HEK293 (cell line): ENCODE measurements around the gene LRPPRC.

Experiments used
- FEZF1 ChIP-seq: fragments of 450-650 bp; formaldehyde crosslinking; IDR thresholded peaks from 2 replicates; pipeline ENCODE4 v1.5.1; 2016; ENCODE audit warnings: missing biosample characterization, missing genetic modification characterization
- GLI4 ChIP-seq: fragments of 450-650 bp; formaldehyde crosslinking; IDR thresholded peaks from 2 replicates; pipeline ENCODE4 v1.5.1; 2016; ENCODE audit warnings: missing biosample characterization, missing genetic modification characterization
- GLIS1 ChIP-seq: fragments of 450-650 bp; formaldehyde crosslinking; IDR thresholded peaks from 2 replicates; pipeline ENCODE4 v1.5.1; 2016; ENCODE audit warnings: missing biosample characterization, missing genetic modification characterization
- MZF1 ChIP-seq: fragments of 450-650 bp; formaldehyde crosslinking; IDR thresholded peaks from 2 replicates; pipeline ENCODE4 v1.5.1; 2017; ENCODE audit warnings: missing biosample characterization, missing genetic modification characterization, borderline replicate concordance
- SCRT1 ChIP-seq: fragments of 450-650 bp; formaldehyde crosslinking; IDR thresholded peaks from 2 replicates; pipeline ENCODE4 v1.5.1; 2016; ENCODE audit warnings: missing biosample characterization, missing genetic modification characterization, borderline replicate concordance
- SETDB1 ChIP-seq: IDR thresholded peaks from one replicate; pipeline ENCODE4 v1.6.1; 2017; ENCODE audit warnings: mild to moderate bottlenecking, low read length, moderate library complexity, mixed read lengths; ENCODE audit not compliant: insufficient read length
- SP2 ChIP-seq: fragments of 450-650 bp; formaldehyde crosslinking; IDR thresholded peaks from 2 replicates; pipeline ENCODE4 v1.5.1; 2016; ENCODE audit warnings: missing biosample characterization, missing genetic modification characterization
- ZBTB44 ChIP-seq: fragments of 450-650 bp; IDR thresholded peaks from 2 replicates; pipeline ENCODE4 v1.5.1; 2018; ENCODE audit warnings: missing biosample characterization, mild to moderate bottlenecking, missing genetic modification characterization
- ZFHX2 ChIP-seq: fragments of 450-650 bp; formaldehyde crosslinking; conservative IDR thresholded peaks from 2 replicates; pipeline ENCODE4 v1.5.1; 2016; ENCODE audit warnings: missing biosample characterization, missing genetic modification characterization
- ZIC2 ChIP-seq: fragments of 450-650 bp; formaldehyde crosslinking; IDR thresholded peaks from 2 replicates; pipeline ENCODE4 v1.5.1; 2016; ENCODE audit warnings: missing biosample characterization, missing genetic modification characterization
- ZNF140 ChIP-seq: fragments of 450-650 bp; formaldehyde crosslinking; IDR thresholded peaks from 2 replicates; pipeline ENCODE4 v1.5.1; 2016; ENCODE audit warnings: missing biosample characterization, missing genetic modification characterization
- ZNF175 ChIP-seq: fragments of 450-650 bp; formaldehyde crosslinking; IDR thresholded peaks from 2 replicates; pipeline ENCODE4 v1.5.1; 2016; ENCODE audit warnings: missing biosample characterization, missing genetic modification characterization
- ZNF311 ChIP-seq: fragments of 450-650 bp; formaldehyde crosslinking; IDR thresholded peaks from 2 replicates; pipeline ENCODE4 v1.5.1; 2017; ENCODE audit warnings: missing biosample characterization, missing genetic modification characterization, borderline replicate concordance
- ZNF48 ChIP-seq: fragments of 450-650 bp; formaldehyde crosslinking; IDR thresholded peaks from 2 replicates; pipeline ENCODE4 v1.5.1; 2016; ENCODE audit warnings: missing biosample characterization, missing genetic modification characterization
- ZNF510 ChIP-seq: fragments of 450-650 bp; formaldehyde crosslinking; IDR thresholded peaks from 2 replicates; pipeline ENCODE4 v1.5.1; 2018; ENCODE audit warnings: mild to moderate bottlenecking, missing genetic modification characterization, missing biosample characterization; ENCODE audit not compliant: insufficient replicate concordance
- ZNF513 ChIP-seq: fragments of 450-650 bp; IDR thresholded peaks from 2 replicates; pipeline ENCODE4 v1.5.1; 2018; ENCODE audit warnings: missing biosample characterization, missing genetic modification characterization
- ZNF530 ChIP-seq: fragments of 450-650 bp; formaldehyde crosslinking; IDR thresholded peaks from 2 replicates; pipeline ENCODE4 v1.5.1; 2016; ENCODE audit warnings: low read depth, missing biosample characterization, missing genetic modification characterization
- ZNF560 ChIP-seq: fragments of 450-650 bp; formaldehyde crosslinking; IDR thresholded peaks from 2 replicates; pipeline ENCODE4 v1.5.1; 2017; ENCODE audit warnings: missing biosample characterization, missing genetic modification characterization, borderline replicate concordance
- ZNF621 ChIP-seq: fragments of 450-650 bp; formaldehyde crosslinking; IDR thresholded peaks from 2 replicates; pipeline ENCODE4 v1.5.1; 2017; ENCODE audit warnings: missing biosample characterization, missing genetic modification characterization
- ZNF707 ChIP-seq: fragments of 450-650 bp; formaldehyde crosslinking; IDR thresholded peaks from 2 replicates; pipeline ENCODE4 v1.5.1; 2016; ENCODE audit warnings: missing biosample characterization, missing genetic modification characterization
- ZNF776 ChIP-seq: fragments of 450-650 bp; formaldehyde crosslinking; IDR thresholded peaks from 2 replicates; pipeline ENCODE4 v1.5.0; 2017; ENCODE audit warnings: missing biosample characterization, missing genetic modification characterization, borderline replicate concordance
- ZSCAN4 ChIP-seq: fragments of 450-650 bp; formaldehyde crosslinking; IDR thresholded peaks from 2 replicates; pipeline ENCODE4 v1.5.1; 2017; ENCODE audit warnings: missing biosample characterization, missing genetic modification characterization
- TF ChIP-seq, protein P1 (sequence below): fragments of 450-650 bp; formaldehyde crosslinking; IDR thresholded peaks from 2 replicates; pipeline ENCODE4 v1.5.1; 2016; ENCODE audit warnings: missing biosample characterization, missing genetic modification characterization, low read depth
- TF ChIP-seq, protein P2 (sequence below): fragments of 450-650 bp; formaldehyde crosslinking; IDR thresholded peaks from 2 replicates; pipeline ENCODE4 v1.5.1; 2016; ENCODE audit warnings: missing biosample characterization, missing genetic modification characterization
- TF ChIP-seq, protein P3 (sequence below): fragments of 450-650 bp; formaldehyde crosslinking; IDR thresholded peaks from 2 replicates; pipeline ENCODE4 v1.5.1; 2017; ENCODE audit warnings: missing biosample characterization, missing genetic modification characterization
- TF ChIP-seq, protein P4 (sequence below): fragments of 450-650 bp; formaldehyde crosslinking; IDR thresholded peaks from 2 replicates; pipeline ENCODE4 v1.5.1; 2016; ENCODE audit warnings: missing biosample characterization, missing genetic modification characterization
- TF ChIP-seq, protein P5 (sequence below): fragments of 450-650 bp; formaldehyde crosslinking; IDR thresholded peaks from 2 replicates; pipeline ENCODE4 v1.5.1; 2016; ENCODE audit warnings: missing biosample characterization, missing genetic modification characterization

The LRPPRC gene

DNA sequence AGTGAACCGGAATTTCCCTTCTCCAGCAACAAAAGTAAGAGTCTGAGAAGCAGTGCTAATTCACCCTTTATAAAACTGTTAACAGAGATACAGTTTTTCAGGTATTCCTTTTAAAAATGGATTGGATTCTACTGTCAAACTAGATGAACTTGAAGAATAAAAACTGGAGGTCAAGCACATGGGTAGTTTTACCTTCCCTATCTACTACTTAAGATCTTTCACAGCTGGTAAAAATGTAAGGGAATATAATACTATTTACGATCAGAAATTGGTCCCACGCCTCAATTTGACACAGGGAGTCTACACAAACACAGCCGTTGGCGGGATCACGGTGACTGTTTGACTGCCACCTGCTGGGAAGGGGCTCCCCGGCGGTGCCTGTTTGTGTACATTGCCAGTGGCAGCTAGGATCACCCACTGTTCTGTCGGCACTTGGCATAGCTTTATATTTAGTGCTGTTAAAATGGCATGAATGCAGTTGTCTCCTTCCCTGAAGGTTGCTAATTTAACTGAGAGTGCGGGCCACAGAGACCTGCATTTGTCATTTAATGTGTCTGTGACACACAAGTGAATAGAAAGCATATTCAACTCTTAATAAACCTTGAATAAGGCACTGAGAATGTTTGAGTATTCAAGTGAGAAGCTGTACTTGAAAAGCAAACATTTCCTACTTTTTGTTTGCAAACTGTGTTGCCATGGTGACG, 97.5 kb downstream of the LRPPRC start (continued):
- TF ChIP-seq ZNF621 = no peak
- TF ChIP-seq ZNF707 (tag by site-specific recombination) = no peak
- TF ChIP-seq ZFHX2 (tag by site-specific recombination) = 0 out of 2 replicates have a peak, but pooled peaks have one; percentile 26
- TF ChIP-seq GLI4 (tag by site-specific recombination) = no peak
- no peak for TF ChIP-seq ZSCAN4 (tag by site-specific recombination)
- TF ChIP-seq ZNF513 (tag by site-specific recombination) = no peak
- peak; percentile 96 for TF ChIP-seq GLIS1 (tag by site-specific recombination)
- TF ChIP-seq, protein P1, sequence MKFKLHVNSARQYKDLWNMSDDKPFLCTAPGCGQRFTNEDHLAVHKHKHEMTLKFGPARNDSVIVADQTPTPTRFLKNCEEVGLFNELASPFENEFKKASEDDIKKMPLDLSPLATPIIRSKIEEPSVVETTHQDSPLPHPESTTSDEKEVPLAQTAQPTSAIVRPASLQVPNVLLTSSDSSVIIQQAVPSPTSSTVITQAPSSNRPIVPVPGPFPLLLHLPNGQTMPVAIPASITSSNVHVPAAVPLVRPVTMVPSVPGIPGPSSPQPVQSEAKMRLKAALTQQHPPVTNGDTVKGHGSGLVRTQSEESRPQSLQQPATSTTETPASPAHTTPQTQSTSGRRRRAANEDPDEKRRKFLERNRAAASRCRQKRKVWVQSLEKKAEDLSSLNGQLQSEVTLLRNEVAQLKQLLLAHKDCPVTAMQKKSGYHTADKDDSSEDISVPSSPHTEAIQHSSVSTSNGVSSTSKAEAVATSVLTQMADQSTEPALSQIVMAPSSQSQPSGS (tag by site-specific recombination) = no peak
- no peak for TF ChIP-seq ZNF48 (tag by site-specific recombination)
- TF ChIP-seq SCRT1 (tag by site-specific recombination) = no peak
- no peak for TF ChIP-seq ZNF311 (tag by site-specific recombination)
- TF ChIP-seq ZNF175 = no peak
- TF ChIP-seq, protein P2, sequence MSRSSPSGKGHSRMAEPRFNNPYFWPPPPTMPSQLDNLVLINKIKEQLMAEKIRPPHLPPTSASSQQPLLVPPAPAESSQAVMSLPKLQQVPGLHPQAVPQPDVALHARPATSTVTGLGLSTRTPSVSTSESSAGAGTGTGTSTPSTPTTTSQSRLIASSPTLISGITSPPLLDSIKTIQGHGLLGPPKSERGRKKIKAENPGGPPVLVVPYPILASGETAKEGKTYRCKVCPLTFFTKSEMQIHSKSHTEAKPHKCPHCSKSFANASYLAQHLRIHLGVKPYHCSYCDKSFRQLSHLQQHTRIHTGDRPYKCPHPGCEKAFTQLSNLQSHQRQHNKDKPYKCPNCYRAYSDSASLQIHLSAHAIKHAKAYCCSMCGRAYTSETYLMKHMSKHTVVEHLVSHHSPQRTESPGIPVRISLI = no peak
- peak; percentile 98 for TF ChIP-seq ZIC2
- no peak for TF ChIP-seq ZNF140
- TF ChIP-seq ZNF560 (tag by site-specific recombination) = no peak
- TF ChIP-seq, protein P3, sequence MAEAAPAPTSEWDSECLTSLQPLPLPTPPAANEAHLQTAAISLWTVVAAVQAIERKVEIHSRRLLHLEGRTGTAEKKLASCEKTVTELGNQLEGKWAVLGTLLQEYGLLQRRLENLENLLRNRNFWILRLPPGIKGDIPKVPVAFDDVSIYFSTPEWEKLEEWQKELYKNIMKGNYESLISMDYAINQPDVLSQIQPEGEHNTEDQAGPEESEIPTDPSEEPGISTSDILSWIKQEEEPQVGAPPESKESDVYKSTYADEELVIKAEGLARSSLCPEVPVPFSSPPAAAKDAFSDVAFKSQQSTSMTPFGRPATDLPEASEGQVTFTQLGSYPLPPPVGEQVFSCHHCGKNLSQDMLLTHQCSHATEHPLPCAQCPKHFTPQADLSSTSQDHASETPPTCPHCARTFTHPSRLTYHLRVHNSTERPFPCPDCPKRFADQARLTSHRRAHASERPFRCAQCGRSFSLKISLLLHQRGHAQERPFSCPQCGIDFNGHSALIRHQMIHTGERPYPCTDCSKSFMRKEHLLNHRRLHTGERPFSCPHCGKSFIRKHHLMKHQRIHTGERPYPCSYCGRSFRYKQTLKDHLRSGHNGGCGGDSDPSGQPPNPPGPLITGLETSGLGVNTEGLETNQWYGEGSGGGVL = no peak
- peak; percentile 86 for TF ChIP-seq FEZF1 (tag by site-specific recombination)
- no peak for TF ChIP-seq ZNF776 (tag by site-specific recombination)
- no peak for TF ChIP-seq ZBTB44 (tag by site-specific recombination)
- TF ChIP-seq SETDB1 = no peak
- TF ChIP-seq ZNF530 (tag by site-specific recombination) = no peak
- TF ChIP-seq, protein P4, sequence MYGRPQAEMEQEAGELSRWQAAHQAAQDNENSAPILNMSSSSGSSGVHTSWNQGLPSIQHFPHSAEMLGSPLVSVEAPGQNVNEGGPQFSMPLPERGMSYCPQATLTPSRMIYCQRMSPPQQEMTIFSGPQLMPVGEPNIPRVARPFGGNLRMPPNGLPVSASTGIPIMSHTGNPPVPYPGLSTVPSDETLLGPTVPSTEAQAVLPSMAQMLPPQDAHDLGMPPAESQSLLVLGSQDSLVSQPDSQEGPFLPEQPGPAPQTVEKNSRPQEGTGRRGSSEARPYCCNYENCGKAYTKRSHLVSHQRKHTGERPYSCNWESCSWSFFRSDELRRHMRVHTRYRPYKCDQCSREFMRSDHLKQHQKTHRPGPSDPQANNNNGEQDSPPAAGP = no peak
- TF ChIP-seq, protein P5, sequence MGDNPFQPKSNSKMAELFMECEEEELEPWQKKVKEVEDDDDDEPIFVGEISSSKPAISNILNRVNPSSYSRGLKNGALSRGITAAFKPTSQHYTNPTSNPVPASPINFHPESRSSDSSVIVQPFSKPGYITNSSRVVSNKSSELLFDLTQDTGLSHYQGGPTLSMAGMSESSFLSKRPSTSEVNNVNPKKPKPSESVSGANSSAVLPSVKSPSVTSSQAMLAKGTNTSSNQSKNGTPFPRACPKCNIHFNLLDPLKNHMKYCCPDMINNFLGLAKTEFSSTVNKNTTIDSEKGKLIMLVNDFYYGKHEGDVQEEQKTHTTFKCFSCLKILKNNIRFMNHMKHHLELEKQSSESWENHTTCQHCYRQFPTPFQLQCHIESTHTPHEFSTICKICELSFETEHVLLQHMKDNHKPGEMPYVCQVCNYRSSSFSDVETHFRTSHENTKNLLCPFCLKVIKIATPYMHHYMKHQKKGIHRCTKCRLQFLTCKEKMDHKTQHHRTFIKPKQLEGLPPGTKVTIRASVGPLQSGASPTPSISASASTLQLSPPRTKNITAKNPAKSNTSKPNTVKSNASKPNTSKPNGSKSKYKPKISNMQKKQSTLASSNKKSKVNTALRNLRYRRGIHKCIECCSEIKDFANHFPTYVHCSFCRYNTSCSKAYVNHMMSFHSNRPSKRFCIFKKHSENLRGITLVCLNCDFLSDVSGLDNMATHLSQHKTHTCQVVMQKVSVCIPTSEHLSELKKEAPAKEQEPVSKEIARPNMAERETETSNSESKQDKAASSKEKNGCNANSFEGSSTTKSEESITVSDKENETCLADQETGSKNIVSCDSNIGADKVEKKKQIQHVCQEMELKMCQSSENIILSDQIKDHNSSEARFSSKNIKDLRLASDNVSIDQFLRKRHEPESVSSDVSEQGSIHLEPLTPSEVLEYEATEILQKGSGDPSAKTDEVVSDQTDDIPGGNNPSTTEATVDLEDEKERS = no peak
- no peak for TF ChIP-seq SP2 (tag by site-specific recombination)
- no peak for TF ChIP-seq MZF1 (tag by site-specific recombination)
- no peak for TF ChIP-seq ZNF510
